GM12801 (cell line): Measurements from ENCODE around the gene HPS4.

Experiments used
- TF ChIP-seq, protein P1 (sequence below): IDR thresholded peaks from one replicate; pipeline ENCODE4 v1.5.1; 2011; ENCODE audit warnings: control low read depth; ENCODE audit not compliant: insufficient read length; ENCODE audit errors: extremely low read depth

HPS4 gene

DNA sequence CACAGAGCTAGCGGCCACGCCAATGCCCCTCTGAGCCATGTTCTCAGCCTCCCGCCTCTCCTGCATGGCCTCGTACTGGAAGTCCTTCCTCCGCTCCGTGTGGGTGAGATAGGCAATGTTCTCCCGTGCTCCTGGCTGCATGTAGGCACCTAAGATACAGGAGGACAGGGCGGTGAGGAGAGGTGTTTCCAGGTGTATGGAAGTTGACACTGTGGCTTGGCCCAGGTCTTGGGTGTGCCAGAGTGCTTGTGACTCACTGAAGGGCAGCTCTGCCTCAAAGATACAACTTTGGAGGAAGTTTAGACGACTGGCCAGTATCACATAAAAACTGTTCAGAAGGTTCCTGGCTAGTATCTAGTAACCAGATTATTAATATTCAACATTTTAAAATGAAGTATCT lies 8.6 kb upstream of the HPS4 start:
- TF ChIP-seq, protein P1, sequence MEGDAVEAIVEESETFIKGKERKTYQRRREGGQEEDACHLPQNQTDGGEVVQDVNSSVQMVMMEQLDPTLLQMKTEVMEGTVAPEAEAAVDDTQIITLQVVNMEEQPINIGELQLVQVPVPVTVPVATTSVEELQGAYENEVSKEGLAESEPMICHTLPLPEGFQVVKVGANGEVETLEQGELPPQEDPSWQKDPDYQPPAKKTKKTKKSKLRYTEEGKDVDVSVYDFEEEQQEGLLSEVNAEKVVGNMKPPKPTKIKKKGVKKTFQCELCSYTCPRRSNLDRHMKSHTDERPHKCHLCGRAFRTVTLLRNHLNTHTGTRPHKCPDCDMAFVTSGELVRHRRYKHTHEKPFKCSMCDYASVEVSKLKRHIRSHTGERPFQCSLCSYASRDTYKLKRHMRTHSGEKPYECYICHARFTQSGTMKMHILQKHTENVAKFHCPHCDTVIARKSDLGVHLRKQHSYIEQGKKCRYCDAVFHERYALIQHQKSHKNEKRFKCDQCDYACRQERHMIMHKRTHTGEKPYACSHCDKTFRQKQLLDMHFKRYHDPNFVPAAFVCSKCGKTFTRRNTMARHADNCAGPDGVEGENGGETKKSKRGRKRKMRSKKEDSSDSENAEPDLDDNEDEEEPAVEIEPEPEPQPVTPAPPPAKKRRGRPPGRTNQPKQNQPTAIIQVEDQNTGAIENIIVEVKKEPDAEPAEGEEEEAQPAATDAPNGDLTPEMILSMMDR: no peak

- TF ChIP-seq, protein P1: no peak
Measured at GRCh38 chr22:26489447-26490036, 6.0 kb upstream of the HPS4 start.

GRCh38 chr22:26487996-26488395 lies 4.4 kb upstream of the HPS4 start:
- TF ChIP-seq, protein P1: no peak

DNA sequence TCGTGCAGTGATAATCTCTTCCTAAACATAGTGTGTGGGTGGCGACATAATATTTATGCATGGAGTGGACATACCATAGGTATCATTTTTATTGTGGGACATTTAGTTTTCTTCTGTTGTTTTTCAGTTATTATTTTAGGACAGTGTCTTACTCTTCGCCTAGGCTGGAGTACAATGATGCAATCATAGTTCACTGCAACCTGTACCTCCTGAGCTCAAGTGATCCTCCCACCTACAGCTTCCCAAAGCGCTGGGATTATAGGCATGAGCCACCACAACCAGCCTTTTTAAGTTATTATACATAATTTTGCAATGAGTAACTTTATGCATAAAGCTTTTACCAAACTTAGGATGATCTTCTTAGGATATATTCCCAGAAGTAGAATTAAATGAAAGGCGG lies 2.8 kb upstream of the HPS4 start:
- TF ChIP-seq, protein P1: no peak

GRCh38 chr22:26485806-26486390 lies 2.3 kb upstream of the HPS4 start:
- TF ChIP-seq, protein P1: no peak

DNA sequence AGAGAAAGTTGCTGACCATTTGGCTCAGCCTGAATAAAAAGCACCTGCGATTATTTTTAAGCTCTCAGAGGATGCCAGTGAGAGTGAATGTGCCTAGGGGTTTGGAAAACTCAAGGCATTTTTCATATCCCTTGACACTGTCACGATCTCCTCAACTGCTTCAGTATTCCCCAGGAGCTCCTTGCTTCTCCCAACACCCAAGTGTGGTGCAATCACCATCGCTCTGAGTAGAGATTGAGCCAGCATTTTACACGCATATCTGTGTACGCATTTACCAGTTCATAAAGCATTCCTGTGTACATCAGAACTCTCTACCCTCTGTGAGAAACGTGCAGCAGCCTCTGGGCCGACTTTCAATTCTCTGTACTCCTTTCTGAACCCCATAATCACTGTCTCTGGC lies 1.4 kb upstream of the HPS4 start:
- TF ChIP-seq, protein P1: no peak

GRCh38 chr22:26484360-26484706 lies 750 bp upstream of the HPS4 start:
- TF ChIP-seq, protein P1: no peak

DNA sequence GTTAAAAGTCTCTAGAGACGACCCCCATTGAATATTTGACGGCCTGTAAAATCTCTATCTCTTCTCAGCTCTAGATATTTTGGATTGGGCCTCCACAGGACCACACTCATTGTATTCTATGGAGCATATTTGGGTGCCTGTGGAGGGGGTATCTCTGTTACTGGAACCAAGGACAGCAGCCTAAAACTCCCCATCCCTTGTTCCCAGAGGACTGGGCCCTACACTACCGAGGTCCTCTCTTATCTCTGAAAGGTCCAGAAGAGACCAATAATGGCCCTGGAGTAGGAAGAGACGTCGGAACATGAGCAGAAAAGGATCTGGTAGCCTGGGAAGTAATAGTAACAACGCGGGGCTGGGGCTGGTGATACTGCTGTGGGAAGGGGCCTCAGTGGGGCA lies 542 bp downstream of the HPS4 start:
- TF ChIP-seq, protein P1: no peak
